Chondrocyte (in vitro differentiated cells): ENCODE data around the gene TMIE. TPM values are rescaled to one million over a fixed set of nuclear protein-coding genes. Genes with fewer than 3 reads are reported as not detected.

ENCODE experiments used
- DNase-seq: peaks from one replicate; pipeline ENCODE4 v3.0.0; 2021; ENCODE audit warnings: mixed read lengths, low spot score
- H3K27ac Mint-ChIP-seq: one replicate; pipeline ENCODE4 v1.8.0; 2021; ENCODE audit warnings: mild to moderate bottlenecking, moderate library complexity, mixed read lengths; ENCODE audit not compliant: unreplicated experiment
- H3K27me3 Mint-ChIP-seq: 2 replicates; pipeline ENCODE4 v1.8.0; 2021; ENCODE audit warnings: low read depth, mixed read lengths
- H3K36me3 Mint-ChIP-seq: 2 replicates; pipeline ENCODE4 v1.8.0; 2021; ENCODE audit warnings: low read depth, mixed read lengths
- H3K4me1 Mint-ChIP-seq: 2 replicates; pipeline ENCODE4 v1.8.0; 2021; ENCODE audit warnings: low read depth, mild to moderate bottlenecking, mixed read lengths
- H3K4me3 Mint-ChIP-seq: one replicate; pipeline ENCODE4 v1.8.0; 2021; ENCODE audit warnings: mild to moderate bottlenecking, moderate library complexity, mixed read lengths; ENCODE audit not compliant: unreplicated experiment
- H3K9me3 Mint-ChIP-seq: 2 replicates; pipeline ENCODE4 v1.8.0; 2021; ENCODE audit warnings: low read depth, mixed read lengths
- total RNA-seq: library from RNA; stranded (reverse); gene quantifications from 3 replicates; pipeline ENCODE4 v1.2.1, GENCODE V29; 2021
- TF ChIP-seq, protein P1 (sequence below): fragments of 200-600 bp; sonication (generic); IDR thresholded peaks from 2 replicates; pipeline ENCODE4 v1.5.0; 2021; ENCODE audit warnings: antibody characterized with exemption, mild to moderate bottlenecking, moderate library complexity

TMIE gene
- total RNA-seq, 1 donor from 2014 or later = 0.25 TPM

DNA sequence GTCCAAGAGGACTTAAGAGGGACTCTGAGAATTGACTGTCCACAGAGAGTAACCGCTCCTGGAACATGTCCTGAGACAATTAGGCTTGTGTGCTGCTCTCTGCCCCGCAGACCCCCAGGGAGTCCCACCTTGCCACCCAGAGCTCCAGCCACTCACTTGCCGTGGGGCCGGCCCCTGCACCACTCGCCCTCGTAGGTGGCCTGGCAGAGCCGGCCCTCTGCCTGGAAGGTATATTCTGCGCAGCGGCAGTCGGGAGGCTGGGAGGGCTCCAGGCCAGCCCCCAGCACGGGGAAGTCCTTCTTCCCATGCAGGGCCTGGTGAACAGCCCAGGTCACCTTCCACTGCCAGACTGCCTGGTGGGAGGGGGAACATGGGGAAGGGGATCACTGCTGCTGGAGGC lies 18.2 kb upstream of the TMIE start:
- H3K27ac Mint-ChIP-seq = no peak overlapping the region
- peaks cover 5% of the 10 kb centered on the region for H3K36me3 Mint-ChIP-seq
- peaks cover 5% of the 10 kb centered on the region for H3K27me3 Mint-ChIP-seq
- H3K9me3 Mint-ChIP-seq = no peaks in the 10 kb centered on the region
- H3K4me1 Mint-ChIP-seq = no peaks in the 10 kb centered on the region
- no peak overlapping the region for H3K4me3 Mint-ChIP-seq
- TF ChIP-seq, protein P1, sequence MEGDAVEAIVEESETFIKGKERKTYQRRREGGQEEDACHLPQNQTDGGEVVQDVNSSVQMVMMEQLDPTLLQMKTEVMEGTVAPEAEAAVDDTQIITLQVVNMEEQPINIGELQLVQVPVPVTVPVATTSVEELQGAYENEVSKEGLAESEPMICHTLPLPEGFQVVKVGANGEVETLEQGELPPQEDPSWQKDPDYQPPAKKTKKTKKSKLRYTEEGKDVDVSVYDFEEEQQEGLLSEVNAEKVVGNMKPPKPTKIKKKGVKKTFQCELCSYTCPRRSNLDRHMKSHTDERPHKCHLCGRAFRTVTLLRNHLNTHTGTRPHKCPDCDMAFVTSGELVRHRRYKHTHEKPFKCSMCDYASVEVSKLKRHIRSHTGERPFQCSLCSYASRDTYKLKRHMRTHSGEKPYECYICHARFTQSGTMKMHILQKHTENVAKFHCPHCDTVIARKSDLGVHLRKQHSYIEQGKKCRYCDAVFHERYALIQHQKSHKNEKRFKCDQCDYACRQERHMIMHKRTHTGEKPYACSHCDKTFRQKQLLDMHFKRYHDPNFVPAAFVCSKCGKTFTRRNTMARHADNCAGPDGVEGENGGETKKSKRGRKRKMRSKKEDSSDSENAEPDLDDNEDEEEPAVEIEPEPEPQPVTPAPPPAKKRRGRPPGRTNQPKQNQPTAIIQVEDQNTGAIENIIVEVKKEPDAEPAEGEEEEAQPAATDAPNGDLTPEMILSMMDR = no peak
- no peak for DNase-seq

GRCh38 chr3:46684891-46685290 lies 16.3 kb upstream of the TMIE start:
- Mint-ChIP-seq H3K4me3 (no peak overlapping the region), H3K4me1 (no peaks in the 10 kb centered on the region), H3K27ac (no peak overlapping the region), H3K27me3 (peaks cover 5% of the 10 kb centered on the region), H3K36me3 (peaks cover 5% of the 10 kb centered on the region), H3K9me3 (no peaks in the 10 kb centered on the region)
- TF ChIP-seq, protein P1 = no peak
- DNase-seq = no peak

DNA sequence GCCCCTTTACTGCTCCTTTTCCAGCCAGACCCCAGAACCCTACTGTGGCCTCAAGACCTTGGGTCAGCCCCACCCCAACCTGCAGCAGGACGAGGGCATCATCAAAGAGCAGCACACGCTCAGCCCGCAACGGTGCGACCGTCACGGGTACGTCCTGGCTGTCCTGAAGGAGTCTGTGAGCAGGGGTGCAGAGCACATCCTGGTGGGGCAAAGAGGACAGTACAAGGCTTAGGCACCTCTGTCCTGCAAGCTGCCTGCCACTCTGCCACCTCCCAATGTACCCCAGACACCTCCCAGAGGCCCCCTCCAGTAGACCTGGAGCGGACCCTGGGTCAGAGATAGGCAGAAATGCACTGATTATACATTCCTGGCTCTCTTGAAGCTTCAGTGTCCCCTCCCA lies 15.7 kb upstream of the TMIE start:
- H3K4me1 Mint-ChIP-seq = no peaks in the 10 kb centered on the region
- TF ChIP-seq, protein P1 = no peak
- no peak overlapping the region for H3K4me3 Mint-ChIP-seq
- peaks cover 4% of the 10 kb centered on the region for H3K27me3 Mint-ChIP-seq
- DNase-seq = no peak
- H3K36me3 Mint-ChIP-seq = peaks cover 4% of the 10 kb centered on the region
- no peaks in the 10 kb centered on the region for H3K9me3 Mint-ChIP-seq
- no peak overlapping the region for H3K27ac Mint-ChIP-seq

- no peak overlapping the region for H3K4me3 Mint-ChIP-seq
- no peaks in the 10 kb centered on the region for H3K36me3 Mint-ChIP-seq
- H3K4me1 Mint-ChIP-seq = peaks cover 19% of the 10 kb centered on the region
- TF ChIP-seq, protein P1 = no peak
- H3K9me3 Mint-ChIP-seq = no peaks in the 10 kb centered on the region
- no peak overlapping the region for H3K27ac Mint-ChIP-seq
- DNase-seq = no peak
- H3K27me3 Mint-ChIP-seq = no peaks in the 10 kb centered on the region
Measured at GRCh38 chr3:46690798-46691197, 10.4 kb upstream of the TMIE start.

- Mint-ChIP-seq H3K27me3 (no peaks in the 10 kb centered on the region), H3K36me3 (no peaks in the 10 kb centered on the region), H3K27ac (peak overlapping the region; percentile 66), H3K4me3 (peak overlapping the region; percentile 75), H3K9me3 (no peaks in the 10 kb centered on the region), H3K4me1 (peaks cover 35% of the 10 kb centered on the region)
- TF ChIP-seq, protein P1 = no peak
- DNase-seq = no peak
Measured at GRCh38 chr3:46692566-46692990, 8.6 kb upstream of the TMIE start.
